DMS114 treated with DMSO at 0.1 percent for 48 hours (cell line): ENCODE results near the gene PLXNC1.
"Not testable (repeated sequence)": the region's sequence is repeated elsewhere in the genome, so short reads cannot be mapped to it uniquely, and the experiment has no call there.

Experiments used
- DNase-seq: peaks from one replicate; lab custom pipeline; 2025; ENCODE audit not compliant: unreplicated experiment; lab: John Stamatoyannopoulos, UW

PLXNC1 gene

DNA sequence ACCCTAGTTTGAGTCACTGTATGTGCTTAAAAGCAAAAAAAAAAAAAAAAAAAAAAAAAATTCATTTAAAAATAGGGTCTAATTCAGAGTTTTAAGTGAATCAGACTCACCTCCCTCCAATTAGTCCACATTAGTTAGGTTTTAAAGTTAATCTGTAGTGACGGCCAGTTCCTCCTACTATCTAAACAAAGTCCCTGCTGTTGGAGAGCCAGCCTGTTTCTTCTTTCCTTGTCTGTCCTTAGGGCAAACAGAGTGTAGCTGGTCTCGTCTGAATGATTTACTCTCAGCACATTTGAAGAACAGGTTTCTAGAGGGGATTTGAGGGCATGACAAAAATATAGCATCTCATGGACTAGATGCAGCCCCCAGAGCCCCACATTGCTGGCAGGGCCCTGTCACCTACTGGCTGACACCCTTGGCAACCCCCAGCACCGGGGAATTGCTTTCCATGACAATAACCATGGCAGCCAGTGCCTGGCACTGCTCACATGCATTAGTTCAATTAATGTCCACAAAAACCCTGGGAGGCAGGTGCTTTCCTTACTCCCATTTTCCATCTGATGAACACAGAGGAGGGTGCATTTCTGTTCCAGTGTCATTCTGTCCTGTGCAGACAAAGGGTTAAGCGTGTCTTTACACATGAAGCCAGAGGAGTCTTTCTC, 138.3 kb downstream of the PLXNC1 start:
- DNase-seq = no peak

GRCh38 chr12:94287245-94287628, 138.9 kb downstream of the PLXNC1 start:
- DNase-seq = no peak

- no peak for DNase-seq
Observed at GRCh38 chr12:94289461-94290312, 141.3 kb downstream of the PLXNC1 start.

GRCh38 chr12:94290353-94290752, 142.0 kb downstream of the PLXNC1 start:
- no peak for DNase-seq

GRCh38 chr12:94297096-94297699, 148.8 kb downstream of the PLXNC1 start:
- no peak for DNase-seq

DNA sequence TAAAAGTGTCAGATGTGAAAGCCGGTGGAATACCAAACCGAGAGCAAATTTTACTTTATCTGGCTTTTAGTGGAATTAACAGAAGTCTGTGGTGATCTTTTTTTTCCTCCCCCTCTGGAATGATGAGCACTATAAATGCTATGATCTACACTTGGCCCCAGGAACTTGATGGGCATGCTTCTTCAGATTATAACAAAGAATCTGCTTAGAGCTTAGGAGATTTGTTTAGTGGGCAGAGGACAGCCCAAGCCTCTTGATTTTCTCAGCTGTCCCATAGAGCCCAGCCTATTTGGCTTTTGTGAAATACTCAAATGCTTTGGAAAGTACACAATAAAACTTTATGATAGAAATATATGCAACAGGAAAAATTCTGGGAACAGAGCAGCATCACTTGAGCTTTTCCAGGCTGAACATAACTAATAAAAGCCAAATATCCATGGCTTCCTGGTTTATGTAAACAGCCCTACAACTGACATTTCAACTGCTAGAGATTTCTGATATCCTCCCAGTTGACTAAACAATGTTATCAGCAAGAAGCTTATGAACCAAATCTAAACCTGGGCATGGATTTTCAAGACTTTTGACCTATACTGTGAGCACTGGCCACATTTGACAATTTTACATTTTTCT, 149.6 kb downstream of the PLXNC1 start:
- no peak for DNase-seq

GRCh38 chr12:94299846-94300245, 151.5 kb downstream of the PLXNC1 start:
- no peak for DNase-seq

- no peak for DNase-seq
Observed at GRCh38 chr12:94304012-94304411, 155.6 kb downstream of the PLXNC1 start.

GRCh38 chr12:94304566-94305061, 156.2 kb downstream of the PLXNC1 start:
- DNase-seq = no peak

- DNase-seq = no peak
Observed at GRCh38 chr12:94305130-94305957, 157.0 kb downstream of the PLXNC1 start.

- DNase-seq = no peak
Observed at GRCh38 chr12:94308612-94309011, 160.2 kb downstream of the PLXNC1 start.

- no peak for DNase-seq
Observed at GRCh38 chr12:94309373-94309772, 161.0 kb downstream of the PLXNC1 start.

- no peak for DNase-seq
Observed at GRCh38 chr12:94312378-94312777, 164.0 kb downstream of the PLXNC1 start.

DNA sequence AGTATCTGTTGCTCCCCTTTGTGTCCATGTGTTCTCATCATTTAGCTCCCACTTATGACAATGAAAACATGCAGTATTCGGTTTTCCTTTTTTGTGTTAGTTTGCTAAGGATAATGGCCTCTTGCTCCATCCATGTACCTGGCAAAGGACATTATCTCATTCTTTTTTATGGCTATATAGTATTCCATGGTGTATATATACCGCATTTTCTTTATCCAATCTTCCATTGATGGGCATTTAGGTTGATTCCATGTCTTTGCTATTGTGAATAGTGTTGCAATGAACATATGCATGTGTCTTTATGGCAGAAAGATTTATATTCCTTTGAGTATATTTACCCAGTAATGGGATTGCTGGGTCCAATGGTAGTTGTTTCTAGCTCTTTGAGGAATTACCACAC, 168.2 kb downstream of the PLXNC1 start:
- DNase-seq = not testable (repeated sequence)

- no peak for DNase-seq
Observed at GRCh38 chr12:94318181-94318580, 169.8 kb downstream of the PLXNC1 start.

- no peak for DNase-seq
Observed at GRCh38 chr12:94320109-94320508, 171.7 kb downstream of the PLXNC1 start.

- no peak for DNase-seq
Observed at GRCh38 chr12:94322346-94322745, 174.0 kb downstream of the PLXNC1 start.

DNA sequence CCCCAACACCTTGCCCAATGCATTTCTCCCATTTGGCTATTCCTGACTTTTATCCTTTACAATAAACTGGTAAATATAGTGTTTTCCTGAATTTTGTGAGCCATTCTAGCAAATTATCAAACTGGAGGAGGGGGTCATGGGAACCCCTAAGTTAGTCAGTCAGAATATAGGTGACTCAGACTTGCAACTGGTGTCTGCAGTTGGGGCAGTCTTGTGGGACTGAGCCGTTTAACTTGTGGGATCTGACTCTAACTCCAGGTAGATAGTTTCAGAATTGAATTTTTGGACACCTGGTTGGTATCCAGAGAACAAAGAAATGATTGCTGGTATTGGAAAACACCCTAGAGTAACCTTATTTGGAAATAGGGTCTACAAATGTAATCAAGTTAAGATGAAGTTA, 177.9 kb downstream of the PLXNC1 start:
- DNase-seq = no peak

GRCh38 chr12:94326727-94327126, 178.3 kb downstream of the PLXNC1 start:
- DNase-seq = no peak

DNA sequence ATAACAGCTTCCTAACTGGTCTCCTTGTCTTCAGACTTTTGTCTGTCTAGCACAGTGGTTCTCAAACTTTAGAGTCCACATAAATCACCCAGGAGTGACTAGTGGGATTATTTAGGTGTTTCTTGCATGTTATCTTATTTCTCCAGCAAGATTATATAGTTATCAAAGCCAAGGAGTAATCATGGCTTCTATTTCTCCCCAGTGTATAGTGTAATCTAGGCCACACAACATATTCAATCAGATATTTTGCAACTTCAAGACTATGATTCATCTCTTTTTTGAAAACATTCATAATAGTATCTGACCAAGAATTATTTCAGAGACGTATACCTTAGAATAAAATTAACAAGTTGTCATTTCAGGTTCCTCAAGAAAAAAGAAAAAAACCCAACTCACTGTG, 179.4 kb downstream of the PLXNC1 start:
- DNase-seq = no peak

- no peak for DNase-seq
Observed at GRCh38 chr12:94329366-94329765, 181.0 kb downstream of the PLXNC1 start.
